ENCODE measurements around the gene CD300LG.

DNA sequence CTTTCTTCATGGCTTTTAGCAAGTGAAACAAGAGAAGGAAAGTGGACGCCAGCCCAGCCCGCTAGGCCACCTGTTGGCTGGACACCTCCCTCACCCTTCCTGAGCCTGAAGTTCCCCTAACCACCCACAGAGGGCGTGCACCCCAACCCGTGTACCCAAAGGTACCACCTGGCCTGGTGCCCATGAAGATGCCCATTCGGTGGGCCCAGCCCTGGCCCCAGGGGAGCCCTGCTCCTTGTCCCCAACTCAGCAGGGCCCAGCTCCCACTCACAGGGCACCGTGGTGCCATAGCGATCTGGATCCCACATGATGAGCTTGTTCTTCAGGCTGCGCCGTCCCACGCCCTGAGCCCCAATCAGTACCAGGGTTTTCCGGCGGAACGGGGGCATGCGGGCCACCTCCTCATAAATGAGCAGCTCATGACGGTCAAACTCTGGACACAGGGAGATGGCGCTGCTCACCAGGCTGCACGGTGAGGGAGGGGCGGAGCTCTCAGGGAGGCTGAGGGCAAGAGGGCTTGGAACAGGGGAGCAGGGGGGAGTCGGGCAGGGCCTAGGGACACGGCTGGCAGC lies 33.5 kb downstream of the CD300LG start:
- TF ChIP-seq EZH2phosphoT487 (IDR thresholded peaks at IDR 0.05; ENCODE audit: borderline replicate concordance, low read length), result no peak
- TF ChIP-seq, protein P1, sequence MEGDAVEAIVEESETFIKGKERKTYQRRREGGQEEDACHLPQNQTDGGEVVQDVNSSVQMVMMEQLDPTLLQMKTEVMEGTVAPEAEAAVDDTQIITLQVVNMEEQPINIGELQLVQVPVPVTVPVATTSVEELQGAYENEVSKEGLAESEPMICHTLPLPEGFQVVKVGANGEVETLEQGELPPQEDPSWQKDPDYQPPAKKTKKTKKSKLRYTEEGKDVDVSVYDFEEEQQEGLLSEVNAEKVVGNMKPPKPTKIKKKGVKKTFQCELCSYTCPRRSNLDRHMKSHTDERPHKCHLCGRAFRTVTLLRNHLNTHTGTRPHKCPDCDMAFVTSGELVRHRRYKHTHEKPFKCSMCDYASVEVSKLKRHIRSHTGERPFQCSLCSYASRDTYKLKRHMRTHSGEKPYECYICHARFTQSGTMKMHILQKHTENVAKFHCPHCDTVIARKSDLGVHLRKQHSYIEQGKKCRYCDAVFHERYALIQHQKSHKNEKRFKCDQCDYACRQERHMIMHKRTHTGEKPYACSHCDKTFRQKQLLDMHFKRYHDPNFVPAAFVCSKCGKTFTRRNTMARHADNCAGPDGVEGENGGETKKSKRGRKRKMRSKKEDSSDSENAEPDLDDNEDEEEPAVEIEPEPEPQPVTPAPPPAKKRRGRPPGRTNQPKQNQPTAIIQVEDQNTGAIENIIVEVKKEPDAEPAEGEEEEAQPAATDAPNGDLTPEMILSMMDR (IDR thresholded peaks at IDR 0.05; ENCODE audit: low read depth, low read length, poor library complexity, severe bottlenecking), result peak; percentile 94

All from DOHH2 (cell line).